SK-MEL-5 (cell line): Measurements from ENCODE around the gene SNAPC2. TPM values are rescaled to one million over a fixed set of nuclear protein-coding genes. Genes with fewer than 3 reads are reported as not detected.

Source experiments
- DNase-seq: peaks from one replicate; pipeline ENCODE4 v3.0.0-alpha.2; 2016; ENCODE audit warnings: low read depth, low spot score
- in situ Hi-C: cut with HindIII; loops from 2 replicates; pipeline ENCODE4 v1.10.0; 2016; ENCODE audit warnings: low sequenced_read_pairs, high pct_unique_total_duplicates, low pct_unique_long_range_greater_than_20kb
- total RNA-seq: library from RNA; depleted of rRNA; stranded (reverse); fragments of >200 nt; shearing (Covaris generic); gene quantifications from 2 replicates; pipeline ENCODE4 v1.2.3, GENCODE V29; 2014

Gene SNAPC2
- total RNA-seq, 1 experiment from 2014 or later: 16.7 TPM

- in situ Hi-C loops: no loop called here
- no peak for DNase-seq
These were observed 15.8 kb upstream of the SNAPC2 start for GRCh38 chr19:7904074-7905020.

DNA sequence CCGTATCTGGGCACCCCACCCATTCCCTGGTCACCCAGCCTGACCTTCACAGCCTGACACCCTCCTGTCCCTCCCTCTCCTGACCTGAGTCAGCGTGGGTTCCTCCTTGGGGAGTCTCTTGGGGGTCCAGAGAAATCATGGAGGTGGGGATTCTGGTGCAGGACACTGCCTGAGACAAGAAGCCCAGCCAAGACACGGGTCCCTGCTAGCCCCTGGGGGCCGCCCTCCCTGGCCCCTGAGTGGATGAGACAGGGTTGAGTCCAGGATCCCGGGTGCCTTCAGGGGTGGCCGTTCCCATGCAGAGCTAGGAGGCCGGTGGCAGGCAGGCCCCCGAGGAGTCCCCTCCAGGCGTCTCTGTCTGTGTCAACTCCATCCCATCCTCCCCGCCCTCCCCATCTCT, 14.9 kb upstream of the SNAPC2 start:
- in situ Hi-C loops: no loop called here

GRCh38 chr19:7905859-7906258, 14.3 kb upstream of the SNAPC2 start:
- no peak for DNase-seq
- in situ Hi-C loops: no loop called here

More for the DNA sequence above, 14.9 kb upstream of the SNAPC2 start:
- DNase-seq: no peak

DNA sequence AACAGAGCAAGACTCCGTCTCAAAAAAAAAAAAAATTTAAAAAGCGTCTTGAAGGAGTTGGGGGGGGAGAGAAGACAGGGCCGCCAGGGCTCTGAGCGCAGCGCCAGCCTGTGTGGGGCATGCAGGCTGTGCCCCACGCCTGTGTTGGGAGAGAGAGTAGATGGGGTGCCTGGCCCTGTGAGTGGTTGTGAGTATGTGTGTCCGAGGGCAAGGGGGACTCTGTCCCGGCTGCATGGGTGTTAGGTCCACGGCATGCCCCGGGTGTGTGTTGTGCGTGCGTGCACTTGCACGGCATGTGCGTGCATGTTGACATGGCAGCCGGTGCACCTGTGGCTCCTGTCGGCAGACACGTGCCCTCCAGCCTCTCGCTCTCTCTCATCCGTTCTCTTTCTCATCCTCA, 13.0 kb upstream of the SNAPC2 start:
- no peak for DNase-seq
- in situ Hi-C loops: no loop called here

DNA sequence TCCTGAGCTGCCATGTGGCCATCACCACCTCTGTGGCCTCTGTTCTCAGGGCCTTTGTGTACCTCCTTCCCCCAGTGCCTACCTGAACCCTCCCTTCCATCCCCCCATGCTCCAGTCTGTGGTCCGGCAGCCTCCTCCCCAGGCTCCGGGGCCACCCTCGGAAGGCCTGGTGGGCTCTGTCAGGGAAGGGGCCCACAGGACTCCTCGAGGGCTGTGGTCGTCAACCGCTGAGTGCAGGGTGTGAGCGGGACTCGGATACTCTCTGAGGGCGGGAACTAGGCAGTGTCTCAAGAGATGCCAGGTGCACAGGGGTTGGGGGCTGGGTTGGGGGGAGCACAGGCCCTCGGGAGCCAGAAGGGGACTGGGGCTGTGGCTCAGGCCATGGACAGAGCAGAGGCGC, 12.6 kb upstream of the SNAPC2 start:
- no peak for DNase-seq

DNA sequence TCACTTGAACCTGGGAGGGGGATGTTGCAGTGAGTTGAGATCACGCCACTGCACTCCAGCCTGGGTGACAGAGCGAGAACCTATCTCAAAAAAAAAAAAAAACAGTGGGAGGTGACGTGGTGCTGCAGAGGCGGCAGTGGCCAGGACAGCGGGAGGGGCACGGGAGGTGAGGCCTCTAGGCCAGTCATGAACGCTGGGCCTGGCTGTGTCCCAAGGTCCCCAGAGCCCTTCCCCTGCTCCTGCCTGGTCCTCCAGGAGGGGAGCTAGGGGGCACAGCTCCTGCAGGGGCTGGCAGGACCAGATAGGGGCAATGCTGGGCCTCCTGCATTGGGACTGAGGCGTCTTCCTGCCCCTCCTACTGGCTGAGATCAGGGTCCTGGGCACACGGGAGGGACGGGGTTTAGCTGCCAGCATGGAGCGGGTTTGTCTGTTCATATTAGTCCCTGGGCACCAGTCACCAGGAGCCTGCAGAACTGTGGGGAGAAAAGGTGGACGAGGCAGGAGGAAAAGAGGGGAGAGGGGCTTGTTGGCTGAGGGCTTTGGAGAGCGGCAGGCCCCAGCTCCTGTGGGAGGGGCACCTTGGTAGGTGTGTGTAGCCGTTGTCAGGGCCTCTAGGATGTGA, 11.9 kb upstream of the SNAPC2 start:
- in situ Hi-C loops: no loop called here
- no peak for DNase-seq

More for the DNA sequence above, 12.6 kb upstream of the SNAPC2 start:
- in situ Hi-C loops: no loop called here

DNA sequence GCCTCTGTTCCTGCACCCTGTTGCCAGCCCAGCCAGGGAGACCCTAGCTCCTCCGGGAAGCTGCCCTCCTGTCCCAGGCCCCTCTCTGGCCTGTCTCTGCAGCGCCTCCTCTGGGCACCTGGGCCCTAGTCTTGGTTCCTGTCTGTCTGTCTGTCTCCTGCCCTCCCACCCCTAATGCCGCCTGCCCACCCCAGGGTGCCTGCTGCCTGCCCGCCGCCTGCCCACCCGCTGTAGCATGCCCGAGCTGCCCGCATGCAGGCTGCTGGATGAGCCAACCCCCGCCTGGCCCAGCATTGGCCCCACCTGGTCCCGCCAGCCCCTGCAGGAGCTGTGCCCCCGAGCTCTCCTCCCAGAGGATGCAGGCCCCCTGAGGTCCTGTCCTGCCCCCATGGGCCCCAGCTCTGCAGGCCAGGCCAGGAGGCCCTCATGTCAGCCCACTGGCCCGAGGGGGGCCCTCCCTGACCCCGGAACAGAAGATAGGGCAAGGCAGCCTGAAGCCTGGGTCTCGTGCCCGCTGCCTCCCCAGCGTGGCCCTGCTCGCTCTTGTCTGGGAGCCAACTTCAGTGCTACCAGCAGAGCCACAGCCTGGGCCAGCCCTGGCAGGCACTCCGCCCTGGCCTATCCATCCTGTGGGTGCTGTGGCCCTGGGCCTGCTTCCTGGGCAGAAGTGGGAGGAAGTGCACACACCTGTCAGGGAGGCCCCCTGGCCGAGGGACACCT, 11.2 kb upstream of the SNAPC2 start:
- no peak for DNase-seq

DNA sequence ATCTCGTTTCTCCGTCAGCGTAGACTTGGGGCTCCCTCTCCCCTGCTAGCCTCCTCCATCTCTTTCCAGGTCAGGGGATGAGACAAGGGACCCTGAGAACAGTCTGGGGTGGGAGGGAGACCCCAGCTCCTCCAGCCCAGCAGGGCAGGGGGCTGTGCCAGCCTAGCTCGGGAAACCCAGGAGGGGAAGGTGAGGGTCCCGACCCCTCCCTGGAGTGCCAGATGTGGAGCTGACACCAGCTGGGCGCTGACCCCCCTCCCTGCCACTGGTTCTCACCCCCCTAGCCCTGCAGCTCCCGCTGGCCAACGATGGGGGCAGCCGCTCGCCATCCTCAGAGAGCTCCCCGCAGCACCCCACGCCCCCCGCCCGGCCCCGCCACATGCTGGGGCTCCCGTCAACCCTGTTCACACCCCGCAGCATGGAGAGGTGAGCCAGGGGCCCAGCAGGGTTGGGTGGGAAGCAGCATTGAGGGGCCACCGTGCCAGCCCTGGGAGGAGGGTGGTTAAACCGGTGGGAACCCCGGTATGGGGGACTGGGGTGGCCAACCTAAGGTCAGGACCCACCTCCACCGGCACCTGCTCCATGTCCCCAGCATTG, 10.6 kb upstream of the SNAPC2 start:
- in situ Hi-C loops: no loop called here
- no peak for DNase-seq

More for the DNA sequence above, 11.2 kb upstream of the SNAPC2 start:
- in situ Hi-C loops: no loop called here

DNA sequence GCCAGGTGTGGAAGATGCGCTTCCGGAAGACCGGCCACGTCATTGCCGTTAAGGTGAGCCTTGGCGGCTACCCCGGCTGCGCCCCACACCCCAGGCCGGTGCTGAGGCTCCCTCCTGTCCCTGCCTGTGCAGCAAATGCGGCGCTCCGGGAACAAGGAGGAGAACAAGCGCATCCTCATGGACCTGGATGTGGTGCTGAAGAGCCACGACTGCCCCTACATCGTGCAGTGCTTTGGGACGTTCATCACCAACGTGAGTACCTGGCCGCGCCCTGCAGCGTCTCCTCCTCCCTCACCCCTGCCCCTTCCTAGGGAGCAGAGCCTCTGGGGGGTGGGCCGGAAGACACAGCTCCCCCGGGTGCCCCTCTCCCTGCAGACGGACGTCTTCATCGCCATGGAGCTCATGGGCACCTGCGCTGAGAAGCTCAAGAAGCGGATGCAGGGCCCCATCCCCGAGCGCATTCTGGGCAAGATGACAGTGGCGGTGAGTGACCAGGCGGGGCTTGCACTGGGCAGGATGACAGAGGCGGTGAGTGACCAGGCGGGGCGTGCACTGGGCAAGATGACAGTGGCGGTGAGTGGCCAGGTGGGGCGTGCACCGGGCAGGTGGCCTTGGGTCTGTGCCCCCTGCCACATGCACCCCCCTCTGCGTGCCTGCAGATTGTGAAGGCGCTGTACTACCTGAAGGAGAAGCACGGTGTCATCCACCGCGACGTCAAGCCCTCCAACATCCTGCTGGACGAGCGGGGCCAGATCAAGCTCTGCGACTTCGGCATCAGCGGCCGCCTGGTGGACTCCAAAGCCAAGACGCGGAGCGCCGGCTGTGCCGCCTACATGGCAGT, 9.6 kb upstream of the SNAPC2 start:
- in situ Hi-C loops: no loop called here

GRCh38 chr19:7911508-7912143, 8.5 kb upstream of the SNAPC2 start:
- in situ Hi-C loops: no loop called here
- no peak for DNase-seq

More for the DNA sequence above, 9.6 kb upstream of the SNAPC2 start:
- DNase-seq: no peak

DNA sequence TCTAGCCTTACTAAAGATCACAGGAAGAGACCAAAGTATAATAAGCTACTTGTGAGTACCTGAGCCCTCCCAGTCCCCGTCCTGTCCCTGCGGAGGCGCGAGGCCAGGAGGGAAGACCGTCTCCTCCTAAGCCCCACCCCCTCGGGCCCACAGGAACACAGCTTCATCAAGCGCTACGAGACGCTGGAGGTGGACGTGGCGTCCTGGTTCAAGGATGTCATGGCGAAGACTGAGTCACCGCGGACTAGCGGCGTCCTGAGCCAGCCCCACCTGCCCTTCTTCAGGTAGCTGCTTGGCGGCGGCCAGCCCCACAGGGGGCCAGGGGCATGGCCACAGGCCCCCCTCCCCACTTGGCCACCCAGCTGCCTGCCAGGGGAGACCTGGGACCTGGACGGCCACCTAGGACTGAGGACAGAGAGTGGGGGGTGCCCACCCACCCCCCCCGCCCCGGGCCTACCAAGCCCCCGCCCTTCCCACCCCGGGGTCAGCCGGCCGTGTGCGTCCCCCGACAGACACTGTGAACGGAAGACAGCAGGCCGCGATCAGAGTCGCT, 7.9 kb upstream of the SNAPC2 start:
- in situ Hi-C loops: no loop called here

DNA sequence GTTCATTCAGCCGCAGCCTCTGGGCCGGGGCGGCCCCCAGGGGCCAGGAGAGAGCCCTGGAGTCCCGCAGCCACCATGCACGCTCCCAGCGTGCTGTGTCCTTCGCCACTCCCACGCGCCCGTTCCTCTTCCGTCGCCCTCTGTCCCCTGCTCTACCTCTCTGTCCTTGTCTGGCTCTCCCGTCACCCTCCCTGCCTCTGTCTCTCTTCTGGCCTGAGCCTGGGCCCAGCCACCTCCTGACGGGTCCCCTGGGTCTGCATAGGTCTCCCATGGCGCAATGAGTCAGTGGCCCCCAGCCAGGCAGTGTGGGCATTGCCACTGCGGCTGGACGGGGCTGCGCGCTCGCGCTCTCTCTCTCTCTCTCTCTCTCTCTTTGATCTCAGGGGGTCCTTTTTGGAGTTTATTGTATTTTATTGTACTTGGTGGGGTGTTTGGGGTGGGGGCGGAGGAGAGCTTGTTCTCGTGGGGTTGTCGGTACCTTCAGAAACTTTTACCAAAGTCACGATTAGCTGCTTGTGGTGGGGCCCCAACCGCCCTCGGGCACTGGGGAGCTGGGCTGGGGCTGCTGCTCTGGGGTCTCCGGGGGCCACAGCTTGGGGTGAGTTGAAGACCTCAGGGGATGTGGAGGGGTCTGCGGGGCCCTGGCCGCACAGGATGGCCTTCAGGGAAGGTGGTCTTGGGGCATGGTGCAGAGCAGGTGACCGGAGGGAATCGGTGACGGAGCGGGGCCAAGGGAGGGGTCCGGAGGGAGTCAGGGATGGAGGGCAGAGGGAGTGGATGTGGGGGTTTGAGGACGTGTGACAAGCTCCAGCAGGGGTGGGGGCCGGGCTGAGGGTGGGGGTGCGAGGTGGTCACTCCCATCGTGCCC, 7.2 kb upstream of the SNAPC2 start:
- in situ Hi-C loops: no loop called here
- no peak for DNase-seq

More for the DNA sequence above, 7.9 kb upstream of the SNAPC2 start:
- no peak for DNase-seq

- in situ Hi-C loops: no loop called here
- DNase-seq: no peak
These were observed 6.5 kb upstream of the SNAPC2 start for GRCh38 chr19:7913652-7914051.

GRCh38 chr19:7914099-7914498, 6.0 kb upstream of the SNAPC2 start:
- in situ Hi-C loops: no loop called here
- DNase-seq: no peak

GRCh38 chr19:7914598-7915045, 5.5 kb upstream of the SNAPC2 start, which contains the start of gene TGFBR3L:
TGFBR3L (plus strand) TSS chr19:7914830.
- no peak for DNase-seq
- in situ Hi-C loops: no loop called here
